BE2C (cell line): ENCODE data around the gene C3AR1.
"Not testable (repeated sequence)": the region's sequence is repeated elsewhere in the genome, so short reads cannot be mapped to it uniquely, and the experiment has no call there.

ENCODE experiments used
- DNase-seq: peaks from one replicate; pipeline ENCODE4 v3.0.0-alpha.2; 2020
- H3K27me3 ChIP-seq: fragments of 250-450 bp; sonication (Bioruptor Pico); 2 replicates; pipeline ENCODE4 v1.5.1; 2020; ENCODE audit warnings: mild to moderate bottlenecking
- H3K36me3 ChIP-seq: fragments of 250-450 bp; sonication (Bioruptor Pico); 2 replicates; pipeline ENCODE4 v1.5.1; 2020; ENCODE audit warnings: mild to moderate bottlenecking
- H3K4me1 ChIP-seq: fragments of 250-450 bp; sonication (Bioruptor Pico); 2 replicates; pipeline ENCODE4 v1.5.1; 2020
- H3K4me3 ChIP-seq: 2 replicates; pipeline ENCODE4 v1.5.1; 2011; ENCODE audit warnings: low read depth, low read length
- H3K9me3 ChIP-seq: fragments of 250-450 bp; sonication (Bioruptor Pico); 2 replicates; pipeline ENCODE4 v1.5.1; 2020
- TF ChIP-seq, protein P1 (sequence below): IDR thresholded peaks from 2 replicates; pipeline ENCODE4 v1.5.1; 2012; ENCODE audit warnings: mild to moderate bottlenecking, low read depth, low read length

The C3AR1 gene

DNA sequence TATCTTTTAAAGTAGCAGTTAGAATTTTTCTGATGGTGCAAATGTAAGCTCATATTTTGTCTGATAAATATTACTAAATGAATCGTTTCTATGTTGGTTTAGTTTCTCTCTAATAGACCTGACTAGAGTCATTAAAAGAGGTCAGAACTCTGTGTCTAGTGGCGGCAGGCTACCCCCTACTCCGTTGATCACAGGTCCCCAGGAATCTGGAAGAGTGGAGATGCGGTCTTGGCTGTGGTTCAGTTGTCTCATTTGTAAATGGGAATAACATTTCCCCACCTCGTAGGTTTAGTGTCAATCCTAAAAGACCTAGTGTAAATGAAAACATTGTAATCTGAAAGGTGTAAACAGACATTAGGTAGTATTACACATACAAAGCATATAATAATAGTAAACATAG is 38.3 kb downstream of the C3AR1 start:
- TF ChIP-seq, protein P1, sequence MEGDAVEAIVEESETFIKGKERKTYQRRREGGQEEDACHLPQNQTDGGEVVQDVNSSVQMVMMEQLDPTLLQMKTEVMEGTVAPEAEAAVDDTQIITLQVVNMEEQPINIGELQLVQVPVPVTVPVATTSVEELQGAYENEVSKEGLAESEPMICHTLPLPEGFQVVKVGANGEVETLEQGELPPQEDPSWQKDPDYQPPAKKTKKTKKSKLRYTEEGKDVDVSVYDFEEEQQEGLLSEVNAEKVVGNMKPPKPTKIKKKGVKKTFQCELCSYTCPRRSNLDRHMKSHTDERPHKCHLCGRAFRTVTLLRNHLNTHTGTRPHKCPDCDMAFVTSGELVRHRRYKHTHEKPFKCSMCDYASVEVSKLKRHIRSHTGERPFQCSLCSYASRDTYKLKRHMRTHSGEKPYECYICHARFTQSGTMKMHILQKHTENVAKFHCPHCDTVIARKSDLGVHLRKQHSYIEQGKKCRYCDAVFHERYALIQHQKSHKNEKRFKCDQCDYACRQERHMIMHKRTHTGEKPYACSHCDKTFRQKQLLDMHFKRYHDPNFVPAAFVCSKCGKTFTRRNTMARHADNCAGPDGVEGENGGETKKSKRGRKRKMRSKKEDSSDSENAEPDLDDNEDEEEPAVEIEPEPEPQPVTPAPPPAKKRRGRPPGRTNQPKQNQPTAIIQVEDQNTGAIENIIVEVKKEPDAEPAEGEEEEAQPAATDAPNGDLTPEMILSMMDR: no peak
- H3K4me1 ChIP-seq: no peaks in the 10 kb centered on the region
- H3K9me3 ChIP-seq: no peaks in the 10 kb centered on the region
- no peak for DNase-seq
- H3K4me3 ChIP-seq: peak overlapping the region; percentile 66
- no peaks in the 10 kb centered on the region for H3K36me3 ChIP-seq
- no peaks in the 10 kb centered on the region for H3K27me3 ChIP-seq

DNA sequence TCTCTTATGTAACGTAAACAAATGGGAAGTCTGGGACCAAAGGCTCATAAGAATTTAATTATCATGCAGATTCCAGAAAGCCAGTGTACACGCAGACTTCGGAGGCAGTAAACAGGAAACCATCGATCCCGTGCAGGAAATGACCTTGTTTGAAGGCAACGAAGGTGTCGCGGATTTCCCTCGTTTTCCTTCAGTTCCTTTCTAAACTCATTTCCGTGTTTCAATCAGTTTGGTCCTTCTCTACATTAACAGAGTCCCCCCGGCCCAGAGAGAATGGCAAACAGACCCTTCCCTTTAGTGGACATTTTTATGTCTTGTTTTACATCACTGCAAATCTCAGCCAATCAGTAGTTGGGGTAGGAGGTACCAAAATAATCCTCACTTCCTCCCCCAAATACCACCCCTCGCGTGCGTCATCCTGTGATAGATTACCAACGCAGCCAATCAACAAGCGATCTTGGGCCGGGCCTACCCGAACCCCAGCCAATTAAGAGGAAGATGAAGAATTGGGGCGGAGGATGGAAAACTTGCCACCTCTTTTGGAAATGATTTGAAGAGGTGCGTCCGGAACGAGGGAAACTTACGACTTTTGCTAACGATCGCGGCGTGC is 39.8 kb downstream of the C3AR1 start:
- Histone ChIP-seq H3K27me3 (no peaks in the 10 kb centered on the region), H3K9me3 (no peaks in the 10 kb centered on the region), H3K36me3 (no peaks in the 10 kb centered on the region), H3K4me3 (peak overlapping the region; percentile 66), H3K4me1 (no peaks in the 10 kb centered on the region)
- peak; percentile 94 for DNase-seq
- TF ChIP-seq, protein P1: no peak

DNA sequence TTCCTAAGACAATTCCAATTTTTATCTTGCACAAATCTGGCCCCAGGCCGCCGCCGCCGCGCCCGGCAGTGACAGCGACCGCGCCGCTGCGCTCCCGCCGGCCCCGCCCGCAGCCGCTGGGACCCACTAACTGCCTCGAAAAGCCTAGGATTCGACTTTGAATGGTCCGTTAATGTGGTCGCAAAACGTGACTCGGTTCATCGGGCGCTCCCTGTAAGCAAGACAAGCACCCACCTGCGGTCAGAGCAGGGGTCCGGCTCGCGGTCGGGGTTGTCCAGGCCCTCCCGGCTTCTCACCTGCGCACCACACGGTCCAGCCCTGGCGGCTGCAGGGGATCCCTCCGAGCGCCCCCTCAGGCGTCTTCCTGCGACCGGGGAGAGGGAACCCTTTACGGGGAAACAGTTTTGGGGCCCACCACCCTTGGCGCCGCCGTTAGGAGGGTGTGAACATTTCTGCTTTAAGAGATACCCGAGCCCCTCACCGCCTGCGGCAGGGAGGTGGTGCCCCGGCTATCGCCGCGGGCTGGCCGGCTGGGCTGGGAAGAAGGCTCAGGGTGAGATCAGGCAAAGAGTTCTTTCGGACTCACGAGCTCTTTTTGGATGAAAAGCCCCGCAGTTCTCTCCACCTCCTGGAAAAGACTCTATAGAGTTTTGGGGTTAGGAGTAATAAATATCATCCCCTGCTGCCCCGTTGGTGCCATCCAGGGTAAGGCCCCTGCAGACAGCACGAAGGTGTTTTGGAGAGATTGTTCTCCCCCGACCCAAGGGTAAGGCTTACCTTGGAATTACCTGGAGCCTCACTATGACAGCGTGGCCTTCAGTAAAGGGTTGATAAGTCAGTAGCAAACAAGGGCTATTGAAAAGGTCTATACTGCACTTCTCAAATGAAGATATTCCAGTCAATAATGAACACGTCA is 47.2 kb downstream of the C3AR1 start:
- Histone ChIP-seq H3K4me3 (no peak overlapping the region), H3K9me3 (no peaks in the 10 kb centered on the region), H3K27me3 (peaks cover 66% of the 10 kb centered on the region), H3K36me3 (no peaks in the 10 kb centered on the region), H3K4me1 (no peaks in the 10 kb centered on the region)
- TF ChIP-seq, protein P1: no peak
- DNase-seq: no peak

DNA sequence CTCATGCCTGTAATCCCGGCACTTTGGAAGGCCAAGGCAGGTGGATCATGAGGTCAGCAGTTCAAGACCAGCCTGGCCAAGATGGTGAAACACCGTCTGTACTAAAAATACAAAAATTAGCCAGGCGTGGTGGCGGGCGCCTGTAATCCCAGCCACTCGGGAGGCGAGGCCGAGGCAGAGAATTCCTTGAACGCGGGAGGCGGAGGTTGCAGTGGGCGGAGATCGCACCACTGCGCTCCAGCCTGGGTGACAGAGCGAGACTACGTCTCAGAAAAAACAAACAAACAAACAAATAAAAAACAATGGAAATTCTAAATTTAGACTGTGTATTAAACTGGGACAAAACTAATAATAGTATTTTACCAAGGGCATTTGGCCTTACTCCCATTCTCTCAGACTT is 47.9 kb downstream of the C3AR1 start:
- not testable (repeated sequence) for H3K4me3 ChIP-seq, DNase-seq, H3K9me3 ChIP-seq, H3K36me3 ChIP-seq, H3K4me1 ChIP-seq
- H3K27me3 ChIP-seq: peaks cover 68% of the 10 kb centered on the region

DNA sequence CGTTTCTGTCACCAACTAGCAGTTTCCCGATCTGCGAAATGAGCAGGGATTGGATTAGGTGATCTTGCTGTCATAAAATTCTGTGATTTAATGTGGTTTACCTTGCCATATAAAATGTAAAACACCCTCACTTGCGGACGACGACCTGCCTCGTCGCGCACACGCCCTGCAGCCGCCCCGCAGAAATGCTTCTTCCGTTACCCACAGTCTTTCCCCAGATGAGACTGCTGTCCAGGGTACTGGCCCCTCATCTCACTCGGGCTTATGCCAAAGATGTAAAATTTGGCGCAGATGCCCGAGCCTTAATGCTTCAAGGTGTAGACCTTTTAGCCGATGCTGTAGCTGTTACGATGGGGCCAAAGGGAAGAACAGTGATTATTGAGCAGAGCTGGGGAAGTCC is 51.3 kb downstream of the C3AR1 start:
- TF ChIP-seq, protein P1: no peak
- no peak for DNase-seq

DNA sequence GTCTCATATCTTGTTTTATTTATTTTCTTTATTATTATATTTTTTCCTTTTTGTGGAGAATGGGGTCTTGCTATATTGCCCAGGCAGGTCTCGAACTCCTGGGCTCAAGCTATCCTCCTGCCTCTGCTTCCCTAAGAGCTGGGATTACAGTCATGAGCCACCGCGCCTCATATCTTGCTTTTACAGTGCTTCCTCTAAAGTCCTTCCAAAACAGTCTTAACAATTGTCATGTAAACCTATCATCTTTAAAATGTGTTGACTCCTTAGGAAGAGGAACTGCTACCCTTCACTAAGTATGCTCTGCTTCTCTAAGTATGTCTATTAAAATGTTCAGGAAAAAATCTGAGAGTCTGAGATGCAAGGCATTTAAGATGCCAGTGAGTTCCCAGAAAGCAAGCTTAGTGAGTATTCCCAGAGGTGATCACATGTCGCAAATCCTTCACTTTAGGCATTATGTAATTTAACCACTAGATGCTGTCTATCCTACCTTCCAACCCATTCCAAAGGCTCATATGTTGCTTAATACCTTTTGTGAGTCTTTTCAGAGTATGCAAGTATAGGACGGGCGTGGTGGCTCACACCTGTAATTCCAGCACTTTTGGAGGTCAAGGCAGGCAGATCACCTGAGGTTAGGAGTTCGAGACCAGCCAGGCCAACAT is 53.4 kb downstream of the C3AR1 start:
- Histone ChIP-seq H3K27me3 (peaks cover 36% of the 10 kb centered on the region), H3K9me3 (no peaks in the 10 kb centered on the region), H3K4me3 (no peak overlapping the region), H3K4me1 (no peaks in the 10 kb centered on the region), H3K36me3 (no peaks in the 10 kb centered on the region)
- TF ChIP-seq, protein P1: no peak
- no peak for DNase-seq

More for the DNA sequence above, 51.3 kb downstream of the C3AR1 start:
- Histone ChIP-seq H3K27me3 (peaks cover 55% of the 10 kb centered on the region), H3K4me3 (no peak overlapping the region), H3K4me1 (no peaks in the 10 kb centered on the region), H3K9me3 (no peaks in the 10 kb centered on the region), H3K36me3 (no peaks in the 10 kb centered on the region)
